ENCODE results near the gene PPCS. TPM values are rescaled to one million over a fixed set of nuclear protein-coding genes. Genes with fewer than 3 reads are reported as not detected.

The PPCS gene
- total RNA-seq, 1 experiment from 2014 or later, result 73.0 TPM

- Histone ChIP-seq H3K9me2 (ENCODE audit: insufficient read depth) (no peaks in the 10 kb centered on the region), H2AFZ (no peak overlapping the region), H3K36me3 (ENCODE audit: low read depth) (no peaks in the 10 kb centered on the region), H3K9me3 (ENCODE audit: insufficient read depth, low read depth) (no peaks in the 10 kb centered on the region), H3K4me1 (replicated peaks; ENCODE audit: insufficient read depth) (no peaks in the 10 kb centered on the region), H3F3A (ENCODE audit: insufficient read depth, low read depth) (no peaks in the 10 kb centered on the region), H3K27ac (no peak overlapping the region), H4K20me1 (ENCODE audit: insufficient read depth) (no peaks in the 10 kb centered on the region), H3K4me2 (no peak overlapping the region), H3K79me2 (ENCODE audit: low read depth) (no peaks in the 10 kb centered on the region), H3K27me3 (ENCODE audit: insufficient read depth, low read depth) (no peaks in the 10 kb centered on the region), H3K4me3 (no peak overlapping the region)
- ChIA-PET CTCF (no interaction called here), POLR2A (ENCODE audit: unreplicated experiment) (no interaction called here)
- TF ChIP-seq EZH2 (IDR thresholded peaks at IDR 0.05; ENCODE audit: low read depth) (no peak), CTCF (conservative IDR thresholded peaks at IDR 0.05) (no peak)
- no peak for DNase-seq
- intact Hi-C loops (cut with micrococcal nuclease; ENCODE audit: unreplicated experiment), result no loop called here
- no TSS peak for BruUV-seq (replicated peaks)
Measured at GRCh38 chr1:42477775-42478174, 21.4 kb downstream of the PPCS start.

GRCh38 chr1:42479621-42480020 is 23.3 kb downstream of the PPCS start:
- Histone ChIP-seq H3K9me2 (ENCODE audit: insufficient read depth) (no peaks in the 10 kb centered on the region), H3K4me2 (no peak overlapping the region), H3K4me1 (replicated peaks; ENCODE audit: insufficient read depth) (peaks cover 6% of the 10 kb centered on the region; the same call in 1 of the 2 replicates), H3K4me3 (no peak overlapping the region), H3K9me3 (ENCODE audit: insufficient read depth, low read depth) (no peaks in the 10 kb centered on the region), H3K27me3 (ENCODE audit: insufficient read depth, low read depth) (no peaks in the 10 kb centered on the region), H2AFZ (no peak overlapping the region), H4K20me1 (ENCODE audit: insufficient read depth) (no peaks in the 10 kb centered on the region), H3F3A (ENCODE audit: insufficient read depth, low read depth) (no peaks in the 10 kb centered on the region), H3K27ac (no peak overlapping the region), H3K36me3 (ENCODE audit: low read depth) (no peaks in the 10 kb centered on the region), H3K79me2 (ENCODE audit: low read depth) (no peaks in the 10 kb centered on the region)
- intact Hi-C loops (cut with micrococcal nuclease; ENCODE audit: unreplicated experiment), result no loop called here
- peak in 1 of 2 experiments; percentile 56 for DNase-seq
- TF ChIP-seq CTCF (conservative IDR thresholded peaks at IDR 0.05) (peak; percentile 26; the same call in 1 of the 2 replicates), EZH2 (IDR thresholded peaks at IDR 0.05; ENCODE audit: low read depth) (no peak)
- CTCF ChIA-PET, result no interaction called here
- no TSS peak for BruUV-seq (replicated peaks)
- POLR2A ChIA-PET (ENCODE audit: unreplicated experiment), result interaction anchor here (0.6 kb wide), 2 partner anchors 109 to 172 kb away, joined by 4 to 5 read pairs; no protein-coding TSS in a partner anchor

- CTCF ChIA-PET, result no interaction called here
- H3K27ac ChIP-seq, result no peak overlapping the region
- no peaks in the 10 kb centered on the region for H3K9me3 ChIP-seq (ENCODE audit: insufficient read depth, low read depth)
- H3K4me1 ChIP-seq (replicated peaks; ENCODE audit: insufficient read depth), result peaks cover 6% of the 10 kb centered on the region; the same call in 1 of the 2 replicates
- no peaks in the 10 kb centered on the region for H3K9me2 ChIP-seq (ENCODE audit: insufficient read depth)
- DNase-seq, result no peak
- H3K4me3 ChIP-seq, result no peak overlapping the region
- H3K27me3 ChIP-seq (ENCODE audit: insufficient read depth, low read depth), result no peaks in the 10 kb centered on the region
- H2AFZ ChIP-seq, result no peak overlapping the region
- TF ChIP-seq EZH2 (IDR thresholded peaks at IDR 0.05; ENCODE audit: low read depth), result no peak
- no peak for TF ChIP-seq CTCF (conservative IDR thresholded peaks at IDR 0.05)
- no peaks in the 10 kb centered on the region for H3K36me3 ChIP-seq (ENCODE audit: low read depth)
- no peaks in the 10 kb centered on the region for H3F3A ChIP-seq (ENCODE audit: insufficient read depth, low read depth)
- no TSS peak for BruUV-seq (replicated peaks)
- intact Hi-C loops (cut with micrococcal nuclease; ENCODE audit: unreplicated experiment), result no loop called here
- POLR2A ChIA-PET (ENCODE audit: unreplicated experiment), result interaction anchor here (0.6 kb wide), 1 partner anchor 1557 kb away, joined by 9 read pairs; no protein-coding TSS in a partner anchor
- H4K20me1 ChIP-seq (ENCODE audit: insufficient read depth), result no peaks in the 10 kb centered on the region
- H3K4me2 ChIP-seq, result no peak overlapping the region
- no peaks in the 10 kb centered on the region for H3K79me2 ChIP-seq (ENCODE audit: low read depth)
Measured at GRCh38 chr1:42480921-42481320, 24.6 kb downstream of the PPCS start.
